GM18870 (cell line): ENCODE results near the gene CCNI.
"Not testable (repeated sequence)": the region's sequence is repeated elsewhere in the genome, so short reads cannot be mapped to it uniquely, and the experiment has no call there.

Experiments
- ATAC-seq: cut with Tn5 transposase; IDR thresholded peaks from one replicate; pipeline ENCODE4 v1.9.1; 2021; ENCODE audit warnings: moderate library complexity; ENCODE audit not compliant: unreplicated experiment

Gene CCNI

DNA sequence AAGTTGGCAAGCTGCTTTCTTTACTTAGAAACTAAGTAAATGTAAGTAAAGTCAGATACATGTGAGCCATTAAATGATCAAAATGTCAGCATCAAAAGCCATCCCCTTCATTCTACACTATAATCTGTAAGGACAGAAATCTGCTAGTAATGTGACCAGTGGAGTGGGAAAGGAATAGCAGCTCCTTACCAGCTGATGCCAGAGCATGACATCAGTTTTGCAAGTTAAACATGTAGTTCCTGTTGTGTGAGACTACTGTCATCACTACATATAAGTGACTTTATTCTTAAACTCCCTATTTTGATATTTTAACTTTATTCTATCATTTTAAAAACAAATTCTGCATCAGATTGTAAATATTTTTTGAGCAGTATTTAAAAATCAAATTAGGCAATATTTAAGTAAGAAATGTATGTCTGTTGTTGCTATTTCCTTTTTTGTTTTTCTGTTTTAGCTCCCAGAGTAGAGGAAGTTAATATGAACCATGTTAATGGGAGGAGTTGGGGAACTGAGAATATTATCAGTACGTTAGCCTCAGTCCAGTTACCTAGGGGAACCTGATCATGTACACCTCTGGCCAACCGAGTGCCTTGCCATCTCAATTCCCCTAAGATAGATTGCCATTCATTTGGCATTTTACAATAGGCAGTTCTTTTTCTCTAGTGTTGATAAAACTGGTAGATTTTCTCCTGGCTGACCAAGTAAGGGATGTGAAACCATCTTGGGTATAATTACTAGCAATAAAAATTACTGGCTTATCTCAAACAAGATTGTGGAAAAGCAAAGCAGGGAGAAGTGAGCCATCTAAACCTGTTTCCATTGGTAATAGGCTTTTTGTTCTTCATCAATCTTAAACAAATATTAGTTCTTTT, 34.7 kb downstream of the CCNI start:
- ATAC-seq: no peak

DNA sequence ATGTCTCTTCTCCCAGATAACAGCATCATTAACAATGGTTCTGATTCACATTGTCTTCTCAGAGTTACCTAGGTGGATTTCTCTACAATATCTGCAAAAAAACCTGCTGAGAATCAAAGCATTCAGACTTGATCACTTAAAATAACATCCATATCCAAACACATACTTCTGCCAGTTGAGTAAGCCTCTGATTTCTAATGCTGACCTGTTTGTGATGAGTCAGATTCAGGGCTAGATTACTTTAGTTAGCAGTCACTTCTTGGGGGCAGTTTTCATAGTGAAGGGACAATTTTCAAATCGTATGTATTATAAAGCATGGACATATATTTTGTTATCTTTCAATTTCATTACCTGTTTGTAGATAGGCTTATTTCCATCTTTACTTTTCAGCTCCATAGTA, 35.5 kb downstream of the CCNI start:
- ATAC-seq: no peak

GRCh38 chr4:77039796-77040195, 36.0 kb downstream of the CCNI start:
- ATAC-seq: no peak

- ATAC-seq: no peak
These were observed 38.1 kb downstream of the CCNI start for GRCh38 chr4:77037736-77038135.

DNA sequence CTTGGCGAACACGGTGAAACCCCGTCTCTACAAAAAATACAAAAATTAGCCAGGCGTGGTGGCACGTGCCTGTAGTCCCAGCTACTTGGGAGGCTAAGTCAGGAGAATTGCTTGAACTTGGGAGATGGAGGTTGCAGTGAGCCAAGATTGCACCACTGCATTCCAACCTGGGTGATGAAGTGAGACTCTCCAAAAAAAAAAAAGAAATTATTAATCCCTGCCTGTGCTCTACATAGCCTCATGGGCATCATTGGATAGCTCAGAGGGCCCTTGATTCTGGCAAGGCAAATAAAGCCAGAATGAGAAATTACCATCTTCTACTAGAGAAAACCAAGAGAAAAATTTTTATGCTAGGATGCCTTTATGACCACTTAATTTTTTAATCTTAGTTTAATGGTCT, 38.6 kb downstream of the CCNI start:
- ATAC-seq: not testable (repeated sequence)

GRCh38 chr4:77036206-77036605, 39.6 kb downstream of the CCNI start:
- no peak for ATAC-seq

DNA sequence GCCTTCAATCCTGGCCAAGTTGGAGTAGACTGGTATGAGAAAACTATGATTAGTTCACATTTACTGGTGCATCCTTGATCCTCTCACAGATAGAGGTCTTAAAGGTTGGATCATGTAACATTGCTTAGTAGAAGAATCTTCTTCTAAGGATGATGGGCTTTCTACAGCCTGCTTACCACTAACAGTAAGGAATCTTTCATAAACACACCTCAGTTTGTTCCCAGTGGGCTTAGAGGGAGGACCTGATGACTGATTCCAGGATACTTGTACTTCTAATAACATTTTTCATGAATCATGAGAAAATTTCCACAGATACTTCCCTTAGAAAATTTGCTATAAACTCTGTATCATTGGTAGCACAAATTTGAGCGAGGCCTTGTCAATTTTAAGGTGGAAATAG, 40.6 kb downstream of the CCNI start:
- ATAC-seq: no peak

DNA sequence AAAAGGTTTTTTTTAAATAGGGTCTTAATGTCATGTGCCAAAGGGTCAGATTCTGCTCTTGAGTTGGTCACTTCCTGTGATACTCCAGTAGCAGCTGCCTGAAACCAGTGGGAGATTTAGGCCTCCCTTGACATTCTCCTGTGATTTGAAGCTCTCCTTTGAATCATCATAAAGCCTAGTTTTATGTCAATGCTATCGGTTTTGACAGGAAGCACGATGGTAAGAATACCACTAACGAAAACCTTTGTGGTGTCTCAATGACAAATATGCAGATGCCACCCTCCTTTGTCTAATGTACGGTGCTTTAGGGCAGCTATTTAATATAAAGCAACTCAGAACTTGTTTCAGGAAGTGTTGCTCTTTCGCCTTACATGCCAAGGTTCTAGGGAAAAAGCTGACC, 44.2 kb downstream of the CCNI start:
- ATAC-seq: no peak

DNA sequence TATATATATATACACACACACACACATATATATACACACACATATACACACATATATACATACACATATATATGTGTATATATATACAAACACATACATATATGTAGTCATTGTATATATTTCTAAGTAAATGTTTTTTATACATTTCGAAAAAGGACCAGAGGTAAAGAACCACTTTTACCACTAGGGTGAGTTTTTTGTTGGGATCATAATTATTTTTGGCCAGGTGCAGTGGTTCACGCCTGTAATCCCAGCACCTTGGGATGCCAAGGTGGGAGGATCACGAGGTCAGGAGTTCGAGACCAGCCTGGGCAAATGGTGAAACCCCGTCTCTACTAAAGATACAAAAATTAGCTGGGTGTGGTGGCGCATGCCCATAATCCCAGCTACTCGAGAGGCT, 46.0 kb downstream of the CCNI start:
- not testable (repeated sequence) for ATAC-seq

DNA sequence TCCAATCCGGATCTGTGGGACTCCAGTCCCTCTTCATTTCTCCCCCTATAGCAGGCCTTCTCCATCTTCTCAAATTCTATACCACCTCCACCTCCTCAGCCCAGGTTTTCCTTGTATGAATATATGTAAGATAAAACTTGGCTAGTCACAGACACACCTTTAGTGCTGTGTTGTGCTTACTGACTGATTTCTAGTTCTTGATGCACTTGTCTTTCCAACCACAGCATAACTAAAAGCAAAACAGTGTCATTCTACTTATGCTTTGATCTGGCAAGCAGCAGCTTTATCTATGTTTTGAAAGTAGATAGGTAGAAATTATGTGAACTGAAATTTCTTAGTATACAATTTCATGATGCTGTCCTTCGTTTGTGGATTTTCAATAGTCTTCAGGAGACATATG, 47.5 kb downstream of the CCNI start:
- ATAC-seq: no peak

DNA sequence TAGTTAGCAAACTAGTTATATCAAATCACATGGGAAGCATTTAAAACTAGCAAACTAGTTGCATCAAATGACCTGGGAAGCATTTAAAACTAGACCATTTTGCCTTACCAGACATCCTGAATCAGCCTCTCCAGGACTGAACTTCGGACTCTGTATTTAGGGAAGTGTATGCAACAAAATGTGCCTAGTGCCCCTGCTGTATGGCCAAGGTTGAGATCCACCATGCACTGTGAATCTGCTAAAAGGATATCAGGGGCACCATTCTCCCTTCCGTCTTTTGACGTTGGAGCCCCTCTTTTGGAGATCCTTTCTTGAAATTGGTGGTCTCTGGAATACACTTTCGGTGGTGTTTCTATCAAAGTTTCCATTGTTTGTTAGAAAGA, 49.5 kb downstream of the CCNI start:
- ATAC-seq: no peak

DNA sequence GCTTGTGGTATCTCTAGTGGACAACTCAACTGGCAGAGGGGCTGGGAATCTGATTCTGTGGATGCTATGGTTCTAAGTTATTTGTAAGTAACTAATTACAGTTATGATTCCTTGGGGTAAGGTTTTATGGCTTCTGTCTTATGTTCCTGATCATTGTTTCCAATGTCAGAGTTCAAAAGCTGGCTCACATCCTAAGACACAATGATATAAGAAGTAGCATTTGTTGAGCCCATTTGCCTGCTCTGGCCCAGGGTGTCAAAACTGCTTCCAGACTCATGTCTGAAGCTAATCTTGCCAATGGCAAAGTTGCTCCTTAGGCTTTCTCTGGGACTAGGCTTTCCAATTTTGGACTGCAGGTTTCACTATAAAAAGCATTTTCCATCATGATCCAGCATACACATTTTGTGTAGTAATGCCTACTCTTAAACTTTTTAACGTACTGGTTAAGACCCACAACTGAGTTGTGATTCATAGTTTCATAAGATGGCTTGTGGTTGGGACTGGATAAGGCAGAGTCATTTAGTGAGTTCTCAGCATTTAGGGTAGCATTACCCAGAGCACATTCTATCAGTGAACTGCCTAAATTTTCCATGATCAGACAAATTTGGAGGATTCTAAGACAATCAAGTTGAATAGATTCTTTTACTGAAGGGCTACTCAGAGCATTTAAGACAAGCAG, 50.0 kb downstream of the CCNI start:
- peak; percentile 92 for ATAC-seq

DNA sequence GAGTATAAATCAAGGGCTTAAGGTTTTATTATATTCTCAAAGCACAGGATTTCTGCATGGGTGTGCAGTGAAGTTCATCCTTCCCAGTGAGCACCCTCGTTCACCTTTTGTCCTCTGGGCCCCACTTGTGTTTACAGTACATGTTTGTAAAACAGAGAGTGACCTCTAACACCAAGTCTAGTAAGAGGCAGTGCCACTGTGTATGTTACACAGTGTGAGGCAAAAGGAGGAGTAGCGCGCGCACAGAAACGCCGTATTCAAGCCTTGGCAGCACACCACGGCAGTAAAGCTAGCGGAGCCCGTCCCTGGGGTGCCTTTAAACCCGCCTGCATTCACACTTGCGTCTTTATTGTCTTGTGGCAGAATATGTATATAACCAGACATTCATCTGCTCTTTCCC, 51.9 kb downstream of the CCNI start:
- ATAC-seq: no peak

- ATAC-seq: no peak
These were observed 53.1 kb downstream of the CCNI start for GRCh38 chr4:77022560-77023179.

- no peak for ATAC-seq
These were observed 54.1 kb downstream of the CCNI start for GRCh38 chr4:77021614-77022089.

DNA sequence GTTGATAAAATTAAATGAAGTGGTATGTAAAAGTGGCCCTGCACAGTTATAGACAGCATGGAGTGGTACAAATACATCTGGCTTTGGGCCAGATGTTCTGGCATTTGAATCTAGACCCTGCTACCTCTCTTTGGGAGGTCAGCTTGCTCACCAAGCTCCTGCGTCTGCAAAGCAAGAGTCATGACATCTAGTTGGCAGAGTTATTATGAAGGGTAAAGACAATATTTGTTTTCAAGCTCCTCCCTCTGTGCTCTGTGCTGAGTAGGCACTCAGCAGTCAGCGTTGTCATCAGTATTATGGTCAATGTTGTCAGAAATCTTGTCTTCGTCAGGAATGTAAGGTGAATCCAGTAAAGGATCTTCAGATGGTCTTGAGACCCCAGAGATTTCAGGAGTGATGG, 55.8 kb downstream of the CCNI start:
- ATAC-seq: no peak

- ATAC-seq: no peak
These were observed 60.4 kb downstream of the CCNI start for GRCh38 chr4:77015390-77015789.

DNA sequence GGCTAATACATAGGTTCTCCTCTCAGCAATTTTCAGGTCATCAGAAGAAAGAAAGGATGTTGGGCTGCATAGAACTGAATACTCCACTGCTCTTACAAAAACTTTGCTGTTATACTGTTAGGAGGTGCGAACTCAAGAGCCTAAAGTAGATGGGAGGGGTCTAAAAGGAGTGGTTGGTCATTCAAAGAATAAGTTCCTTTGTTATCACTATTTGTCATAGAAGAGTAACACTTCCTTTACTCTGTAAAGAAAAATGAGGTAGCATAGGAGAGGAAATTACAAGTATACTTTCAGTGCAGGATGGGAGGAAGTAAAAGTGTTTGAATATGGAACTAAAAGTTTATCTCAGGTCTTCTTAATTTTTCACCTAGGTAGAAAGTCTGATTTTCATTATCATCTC, 61.5 kb downstream of the CCNI start:
- ATAC-seq: no peak

DNA sequence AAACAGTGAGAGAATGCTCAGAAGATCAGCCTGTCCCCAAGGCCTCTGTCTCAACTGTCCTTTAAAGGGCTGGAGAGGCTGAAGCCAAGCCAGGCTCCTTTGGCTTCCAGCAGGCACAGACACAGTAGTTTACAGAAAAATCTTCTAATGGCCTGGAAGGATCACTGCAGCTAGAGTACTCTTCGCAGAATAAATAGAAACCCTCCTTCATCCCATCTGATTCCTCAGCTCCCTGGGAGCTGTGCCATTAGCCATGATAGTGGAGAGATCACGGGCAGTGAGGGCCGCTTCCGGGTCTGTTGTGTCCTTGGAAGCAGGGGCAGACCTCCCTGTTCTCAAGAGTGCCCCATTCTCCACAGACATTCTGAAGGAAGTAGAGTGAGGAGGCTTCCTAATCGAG, 63.1 kb downstream of the CCNI start:
- ATAC-seq: no peak

DNA sequence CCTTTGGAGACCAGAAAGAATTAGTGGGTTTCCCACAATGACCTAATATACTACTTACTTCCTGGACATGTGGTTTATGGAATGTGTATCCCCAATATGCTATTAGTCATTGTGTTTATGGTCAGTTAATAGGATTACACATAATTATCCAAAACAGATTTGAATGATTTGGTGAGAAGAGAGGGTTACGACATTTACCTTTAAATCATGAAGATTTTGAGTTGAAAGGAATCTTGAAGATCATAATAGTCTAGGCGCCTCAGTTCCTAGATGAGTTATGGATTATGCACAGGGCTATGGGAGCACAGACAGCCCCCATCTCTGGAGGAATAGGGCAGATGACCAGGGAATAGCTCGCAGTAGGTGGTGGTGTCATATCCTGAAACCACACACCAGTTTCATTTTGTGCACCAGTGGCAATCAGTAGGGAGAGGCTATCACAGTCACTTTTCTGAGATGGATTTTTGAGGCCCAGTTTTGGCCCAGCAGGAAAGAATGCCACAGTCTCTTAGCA, 64.9 kb downstream of the CCNI start:
- no peak for ATAC-seq

DNA sequence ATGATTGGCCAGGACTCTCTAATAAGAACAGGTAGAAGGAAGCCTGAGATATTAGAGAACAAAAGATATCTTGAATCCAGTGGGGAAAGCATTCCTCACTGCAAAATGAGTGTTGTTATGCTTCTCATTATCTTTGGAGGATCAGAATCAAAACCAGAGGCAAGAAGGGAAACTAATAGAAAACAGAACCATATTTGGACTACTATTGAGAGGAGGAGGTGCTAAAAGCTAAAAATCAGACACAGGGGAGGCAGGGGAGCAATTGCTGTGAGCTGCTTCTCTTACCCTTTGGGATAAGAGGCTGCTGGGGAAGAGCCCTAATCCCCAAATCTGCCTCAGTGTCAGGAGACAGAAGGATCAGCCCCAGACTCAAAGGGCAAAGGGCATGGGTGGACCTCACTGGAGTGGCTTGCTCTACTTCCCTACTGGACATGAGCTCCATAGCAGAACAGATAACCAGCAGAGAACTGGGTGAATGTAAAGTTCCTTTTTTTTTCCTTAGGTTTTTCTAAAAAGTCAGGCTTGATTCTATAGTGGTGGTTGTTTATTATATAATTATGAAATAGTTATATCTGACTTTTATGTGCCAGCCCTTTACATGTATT, 66.2 kb downstream of the CCNI start:
- no peak for ATAC-seq
